ENCODE results near the gene PLXNA4.

Gene PLXNA4

DNA sequence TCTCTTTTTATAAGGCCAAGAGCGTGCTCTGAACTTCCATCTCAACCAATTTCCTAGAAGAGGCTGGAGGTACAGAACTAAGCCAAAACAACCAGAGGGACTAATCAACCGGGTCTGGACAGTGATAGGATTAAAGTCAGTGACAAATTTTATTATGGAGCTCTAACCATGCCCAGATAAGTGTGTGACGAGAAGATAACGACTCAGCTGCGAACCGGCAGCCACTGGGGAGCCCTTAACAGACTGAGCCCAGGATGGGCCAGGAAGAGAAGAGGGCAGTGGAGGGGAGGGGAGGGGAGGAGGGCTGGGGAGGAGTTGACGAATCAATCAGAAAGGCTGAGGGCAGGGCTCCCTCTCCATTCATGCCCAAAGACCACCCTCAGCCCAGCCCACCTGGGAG is 119.9 kb downstream of the PLXNA4 start:
- Histone ChIP-seq H2BK5ac (ENCODE audit: low read depth, low read length, poor library complexity) (no peak overlapping the region), H3K4me2 (ENCODE audit: low read length) (no peak overlapping the region), H3K27ac (ENCODE audit: low read depth, low read length) (no peak overlapping the region), H2AFZ (ENCODE audit: insufficient read depth, low read length, poor library complexity) (no peak overlapping the region), H3K36me3 (ENCODE audit: control insufficient read depth in 1 of 2, insufficient read depth in 2 of 2, low read length in 2 of 2) (no peaks in the 10 kb centered on the region), H4K91ac (ENCODE audit: low read depth, low read length) (no peak overlapping the region), H3K18ac (ENCODE audit: low read length) (no peak overlapping the region), H2AK5ac (ENCODE audit: low read length) (no peak overlapping the region), H4K8ac (ENCODE audit: low read depth, low read length) (no peak overlapping the region), H2BK12ac (ENCODE audit: low read length) (no peak overlapping the region), H3K9ac (ENCODE audit: low read length) (no peak overlapping the region), H3K4me1 (ENCODE audit: control insufficient read depth in 1 of 2, insufficient read depth in 2 of 2, low read length in 2 of 2) (no peaks in the 10 kb centered on the region), H3K23ac (ENCODE audit: low read length) (no peak overlapping the region), H3K9me3 (ENCODE audit: insufficient read depth, low read depth, low read length) (no peaks in the 10 kb centered on the region), H4K12ac (ENCODE audit: low read depth, low read length) (no peak overlapping the region), H3K14ac (ENCODE audit: low read length) (no peak overlapping the region), H3K4ac (ENCODE audit: low read depth, low read length) (no peak overlapping the region), H3K4me3 (ENCODE audit: low read depth, low read length) (no peak overlapping the region), H3K79me2 (ENCODE audit: control insufficient read depth, insufficient read depth, low read length, poor library complexity) (no peaks in the 10 kb centered on the region), H2BK120ac (ENCODE audit: insufficient read depth, low read length, poor library complexity) (no peak overlapping the region), H3K27me3 (ENCODE audit: insufficient read depth, low read length) (no peaks in the 10 kb centered on the region), H3K79me1 (ENCODE audit: low read length) (no peaks in the 10 kb centered on the region)
- no CpG with 5 or more reads among the region's 7 CpGs for WGBS (ENCODE audit: extremely low coverage, insufficient coverage, insufficient read length)
- DNase-seq: no peak

GRCh38 chr7:132455378-132455777 is 120.9 kb downstream of the PLXNA4 start:
- no peak overlapping the region for H4K91ac ChIP-seq (ENCODE audit: low read depth, low read length)
- no peak overlapping the region for H3K4me3 ChIP-seq (ENCODE audit: low read depth, low read length)
- no peak overlapping the region for H4K8ac ChIP-seq (ENCODE audit: low read depth, low read length)
- H2BK5ac ChIP-seq (ENCODE audit: low read depth, low read length, poor library complexity): no peak overlapping the region
- no peak overlapping the region for H2AK5ac ChIP-seq (ENCODE audit: low read length)
- no peaks in the 10 kb centered on the region for H3K36me3 ChIP-seq (ENCODE audit: control insufficient read depth in 1 of 2, insufficient read depth in 2 of 2, low read length in 2 of 2)
- no peak overlapping the region for H4K12ac ChIP-seq (ENCODE audit: low read depth, low read length)
- H3K23ac ChIP-seq (ENCODE audit: low read length): no peak overlapping the region
- no peak overlapping the region for H3K9ac ChIP-seq (ENCODE audit: low read length)
- H3K4me1 ChIP-seq (ENCODE audit: control insufficient read depth in 1 of 2, insufficient read depth in 2 of 2, low read length in 2 of 2): no peaks in the 10 kb centered on the region
- no peak overlapping the region for H2AFZ ChIP-seq (ENCODE audit: insufficient read depth, low read length, poor library complexity)
- no peaks in the 10 kb centered on the region for H3K79me1 ChIP-seq (ENCODE audit: low read length)
- no peak for DNase-seq
- H3K4me2 ChIP-seq (ENCODE audit: low read length): no peak overlapping the region
- no CpG with 5 or more reads among the region's 9 CpGs for WGBS (ENCODE audit: extremely low coverage, insufficient coverage, insufficient read length)
- no peak overlapping the region for H3K4ac ChIP-seq (ENCODE audit: low read depth, low read length)
- no peak overlapping the region for H3K14ac ChIP-seq (ENCODE audit: low read length)
- H3K9me3 ChIP-seq (ENCODE audit: insufficient read depth, low read depth, low read length): no peaks in the 10 kb centered on the region
- H3K79me2 ChIP-seq (ENCODE audit: control insufficient read depth, insufficient read depth, low read length, poor library complexity): no peaks in the 10 kb centered on the region
- no peak overlapping the region for H3K27ac ChIP-seq (ENCODE audit: low read depth, low read length)
- no peak overlapping the region for H2BK12ac ChIP-seq (ENCODE audit: low read length)
- H3K18ac ChIP-seq (ENCODE audit: low read length): no peak overlapping the region
- H3K27me3 ChIP-seq (ENCODE audit: insufficient read depth, low read length): no peaks in the 10 kb centered on the region
- H2BK120ac ChIP-seq (ENCODE audit: insufficient read depth, low read length, poor library complexity): no peak overlapping the region

- H3K18ac ChIP-seq (ENCODE audit: low read length): no peak overlapping the region
- H4K12ac ChIP-seq (ENCODE audit: low read depth, low read length): no peak overlapping the region
- H3K79me1 ChIP-seq (ENCODE audit: low read length): no peaks in the 10 kb centered on the region
- no peak overlapping the region for H4K91ac ChIP-seq (ENCODE audit: low read depth, low read length)
- no peaks in the 10 kb centered on the region for H3K36me3 ChIP-seq (ENCODE audit: control insufficient read depth in 1 of 2, insufficient read depth in 2 of 2, low read length in 2 of 2)
- no peak overlapping the region for H3K23ac ChIP-seq (ENCODE audit: low read length)
- WGBS (ENCODE audit: extremely low coverage, insufficient coverage, insufficient read length): no CpG with 5 or more reads among the region's 3 CpGs
- H2BK12ac ChIP-seq (ENCODE audit: low read length): no peak overlapping the region
- H3K27me3 ChIP-seq (ENCODE audit: insufficient read depth, low read length): no peaks in the 10 kb centered on the region
- H3K9ac ChIP-seq (ENCODE audit: low read length): no peak overlapping the region
- no peak overlapping the region for H2AFZ ChIP-seq (ENCODE audit: insufficient read depth, low read length, poor library complexity)
- no peak overlapping the region for H3K4me2 ChIP-seq (ENCODE audit: low read length)
- no peak overlapping the region for H2BK5ac ChIP-seq (ENCODE audit: low read depth, low read length, poor library complexity)
- H3K9me3 ChIP-seq (ENCODE audit: insufficient read depth, low read depth, low read length): peaks cover 3% of the 10 kb centered on the region
- H3K4me3 ChIP-seq (ENCODE audit: low read depth, low read length): no peak overlapping the region
- no peak overlapping the region for H2BK120ac ChIP-seq (ENCODE audit: insufficient read depth, low read length, poor library complexity)
- H3K4ac ChIP-seq (ENCODE audit: low read depth, low read length): no peak overlapping the region
- H3K4me1 ChIP-seq (ENCODE audit: control insufficient read depth in 1 of 2, insufficient read depth in 2 of 2, low read length in 2 of 2): no peaks in the 10 kb centered on the region
- DNase-seq: no peak
- no peak overlapping the region for H3K14ac ChIP-seq (ENCODE audit: low read length)
- H2AK5ac ChIP-seq (ENCODE audit: low read length): no peak overlapping the region
- H4K8ac ChIP-seq (ENCODE audit: low read depth, low read length): no peak overlapping the region
- no peak overlapping the region for H3K27ac ChIP-seq (ENCODE audit: low read depth, low read length)
- H3K79me2 ChIP-seq (ENCODE audit: control insufficient read depth, insufficient read depth, low read length, poor library complexity): no peaks in the 10 kb centered on the region
These were observed 122.4 kb downstream of the PLXNA4 start for GRCh38 chr7:132453826-132454225.

DNA sequence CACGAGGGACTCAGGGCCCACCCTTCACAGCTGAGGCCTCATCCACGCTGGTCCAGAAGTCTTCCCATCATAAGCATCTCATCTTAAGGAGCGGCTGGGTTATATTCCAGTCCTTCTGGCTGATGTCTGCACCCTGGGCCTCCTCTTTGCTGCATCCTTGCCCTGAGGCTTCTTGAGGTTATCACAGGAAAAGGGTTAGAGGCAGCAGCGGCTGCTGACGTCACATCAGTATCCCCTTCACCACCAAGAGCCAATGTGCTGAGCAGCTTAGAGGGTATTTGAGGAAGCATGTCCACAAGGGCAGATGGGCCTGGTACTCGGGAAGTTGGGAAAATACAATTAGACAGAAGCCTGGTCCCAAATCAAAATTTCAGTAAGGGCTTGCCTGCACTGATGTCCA is 125.1 kb downstream of the PLXNA4 start:
- Histone ChIP-seq H4K12ac (ENCODE audit: low read depth, low read length) (no peak overlapping the region), H4K8ac (ENCODE audit: low read depth, low read length) (no peak overlapping the region), H3K4me3 (ENCODE audit: low read depth, low read length) (no peak overlapping the region), H3K4me2 (ENCODE audit: low read length) (no peak overlapping the region), H4K91ac (ENCODE audit: low read depth, low read length) (no peak overlapping the region), H3K4me1 (ENCODE audit: control insufficient read depth in 1 of 2, insufficient read depth in 2 of 2, low read length in 2 of 2) (no peaks in the 10 kb centered on the region), H3K9ac (ENCODE audit: low read length) (no peak overlapping the region), H3K18ac (ENCODE audit: low read length) (no peak overlapping the region), H2BK12ac (ENCODE audit: low read length) (no peak overlapping the region), H2BK120ac (ENCODE audit: insufficient read depth, low read length, poor library complexity) (no peak overlapping the region), H3K23ac (ENCODE audit: low read length) (no peak overlapping the region), H3K36me3 (ENCODE audit: control insufficient read depth in 1 of 2, insufficient read depth in 2 of 2, low read length in 2 of 2) (no peaks in the 10 kb centered on the region), H3K27ac (ENCODE audit: low read depth, low read length) (no peak overlapping the region), H3K9me3 (ENCODE audit: insufficient read depth, low read depth, low read length) (peaks cover 3% of the 10 kb centered on the region), H3K4ac (ENCODE audit: low read depth, low read length) (no peak overlapping the region), H3K79me1 (ENCODE audit: low read length) (no peaks in the 10 kb centered on the region), H3K14ac (ENCODE audit: low read length) (no peak overlapping the region), H2AK5ac (ENCODE audit: low read length) (no peak overlapping the region), H3K27me3 (ENCODE audit: insufficient read depth, low read length) (no peaks in the 10 kb centered on the region), H2BK5ac (ENCODE audit: low read depth, low read length, poor library complexity) (no peak overlapping the region), H3K79me2 (ENCODE audit: control insufficient read depth, insufficient read depth, low read length, poor library complexity) (no peaks in the 10 kb centered on the region), H2AFZ (ENCODE audit: insufficient read depth, low read length, poor library complexity) (no peak overlapping the region)
- WGBS (ENCODE audit: extremely low coverage, insufficient coverage, insufficient read length): no CpG with 5 or more reads among the region's 6 CpGs
- no peak for DNase-seq

All from trophoblast cell (in vitro differentiated cells and primary cell).